ENCODE results near the gene CRYBG3. TPM values are rescaled to one million over a fixed set of nuclear protein-coding genes. Genes with fewer than 3 reads are reported as not detected.

Gene CRYBG3
- polyA plus RNA-seq, 1 donor from 2014 or later: 1.3 TPM

DNA sequence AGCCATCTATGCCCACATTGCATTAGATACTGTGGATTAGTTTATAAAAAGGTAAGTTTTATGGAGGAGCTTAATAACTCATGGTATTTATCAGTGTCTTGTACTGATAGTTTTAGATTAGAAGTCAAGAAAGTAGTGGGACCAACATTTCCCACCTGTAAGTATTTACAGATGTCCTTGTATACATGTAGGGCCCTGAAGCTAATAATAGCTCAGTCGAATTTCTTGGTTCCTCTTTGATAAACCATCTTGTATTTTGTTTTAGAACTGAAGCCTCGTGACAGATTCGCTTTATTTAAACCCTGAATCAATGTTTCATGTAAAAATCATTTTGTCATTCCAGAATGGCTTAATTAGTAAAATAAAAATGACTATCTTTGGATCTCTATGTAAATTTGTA, 73.4 kb downstream of the CRYBG3 start:
- H3K4me2 ChIP-seq (ENCODE audit: low read length): no peak overlapping the region
- H3K36me3 ChIP-seq (ENCODE audit: insufficient read depth, low read length): no peaks in the 10 kb centered on the region
- no peak overlapping the region for H3K27ac ChIP-seq (ENCODE audit: low read length)
- H3K27me3 ChIP-seq (ENCODE audit: insufficient read depth, low read depth, low read length): no peaks in the 10 kb centered on the region
- H2AFZ ChIP-seq (ENCODE audit: low read depth, low read length): no peak overlapping the region
- no peak for TF ChIP-seq CTCF (IDR thresholded peaks at IDR 0.05; ENCODE audit: poor library complexity, severe bottlenecking)
- TF ChIP-seq REST (IDR thresholded peaks at IDR 0.05; ENCODE audit: borderline replicate concordance): no peak
- TF ChIP-seq RAD21 (conservative IDR thresholded peaks at IDR 0.05): no peak
- no peak for TF ChIP-seq TAF1 (IDR thresholded peaks at IDR 0.05; ENCODE audit: low read depth)
- no peak for TF ChIP-seq MXI1 (conservative IDR thresholded peaks at IDR 0.05; ENCODE audit: poor library complexity, severe bottlenecking)
- TF ChIP-seq EP300 (conservative IDR thresholded peaks at IDR 0.05; ENCODE audit: poor library complexity, severe bottlenecking): no peak
- TF ChIP-seq SMC3 (conservative IDR thresholded peaks at IDR 0.05; ENCODE audit: poor library complexity): no peak
- TF ChIP-seq POLR2AphosphoS5 (IDR thresholded peaks at IDR 0.05): no peak
- no peak for TF ChIP-seq EZH2 (IDR thresholded peaks at IDR 0.05; ENCODE audit: borderline replicate concordance, insufficient read depth, low read length, poor library complexity, severe bottlenecking)
- no peak overlapping the region for H3K9ac ChIP-seq (ENCODE audit: low read length)
- no peaks in the 10 kb centered on the region for H3K9me2 ChIP-seq (ENCODE audit: insufficient read depth, low read length)
- no peaks in the 10 kb centered on the region for H4K20me1 ChIP-seq (ENCODE audit: insufficient read depth)
- H3F3A ChIP-seq (ENCODE audit: insufficient read depth, low read length, poor library complexity, severe bottlenecking): no peaks in the 10 kb centered on the region
- no peak overlapping the region for H3K4me3 ChIP-seq (ENCODE audit: low read length)
- no peaks in the 10 kb centered on the region for H3K79me2 ChIP-seq (replicated peaks; ENCODE audit: insufficient read depth, low read length)
- H3K9me3 ChIP-seq (ENCODE audit: low read length): no peaks in the 10 kb centered on the region

DNA sequence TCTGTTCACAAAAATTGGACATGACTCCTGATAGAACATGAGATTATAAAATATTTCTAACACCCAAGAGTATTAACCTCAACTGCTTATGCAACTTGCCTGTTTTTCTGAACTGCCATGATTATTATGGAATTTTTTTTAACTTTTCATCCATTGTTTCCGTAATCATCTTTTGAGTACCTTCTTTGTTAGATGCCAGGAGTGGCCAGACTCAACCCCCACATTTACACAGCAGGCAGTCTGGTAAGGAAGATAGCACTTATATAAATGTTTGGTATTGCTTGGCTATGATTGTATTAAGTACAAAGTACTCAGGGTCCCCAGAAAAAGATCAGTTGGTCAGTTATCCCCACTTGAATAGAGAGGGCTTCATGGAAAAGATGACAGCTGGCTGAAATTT, 74.3 kb downstream of the CRYBG3 start:
- H3K27ac ChIP-seq (ENCODE audit: low read length): no peak overlapping the region
- TF ChIP-seq POLR2AphosphoS5 (IDR thresholded peaks at IDR 0.05) (no peak), SMC3 (conservative IDR thresholded peaks at IDR 0.05; ENCODE audit: poor library complexity) (no peak)
- no peaks in the 10 kb centered on the region for H3K9me2 ChIP-seq (ENCODE audit: insufficient read depth, low read length)
- no peaks in the 10 kb centered on the region for H3K27me3 ChIP-seq (ENCODE audit: insufficient read depth, low read depth, low read length)
- no peak overlapping the region for H2AFZ ChIP-seq (ENCODE audit: low read depth, low read length)
- H4K20me1 ChIP-seq (ENCODE audit: insufficient read depth): no peaks in the 10 kb centered on the region
- H3K36me3 ChIP-seq (ENCODE audit: insufficient read depth, low read length): no peaks in the 10 kb centered on the region
- H3K4me3 ChIP-seq (ENCODE audit: low read length): no peak overlapping the region
- H3K9ac ChIP-seq (ENCODE audit: low read length): no peak overlapping the region
- H3K79me2 ChIP-seq (replicated peaks; ENCODE audit: insufficient read depth, low read length): no peaks in the 10 kb centered on the region
- no peak overlapping the region for H3K4me2 ChIP-seq (ENCODE audit: low read length)
- no peaks in the 10 kb centered on the region for H3K9me3 ChIP-seq (ENCODE audit: low read length)
- H3F3A ChIP-seq (ENCODE audit: insufficient read depth, low read length, poor library complexity, severe bottlenecking): no peaks in the 10 kb centered on the region

DNA sequence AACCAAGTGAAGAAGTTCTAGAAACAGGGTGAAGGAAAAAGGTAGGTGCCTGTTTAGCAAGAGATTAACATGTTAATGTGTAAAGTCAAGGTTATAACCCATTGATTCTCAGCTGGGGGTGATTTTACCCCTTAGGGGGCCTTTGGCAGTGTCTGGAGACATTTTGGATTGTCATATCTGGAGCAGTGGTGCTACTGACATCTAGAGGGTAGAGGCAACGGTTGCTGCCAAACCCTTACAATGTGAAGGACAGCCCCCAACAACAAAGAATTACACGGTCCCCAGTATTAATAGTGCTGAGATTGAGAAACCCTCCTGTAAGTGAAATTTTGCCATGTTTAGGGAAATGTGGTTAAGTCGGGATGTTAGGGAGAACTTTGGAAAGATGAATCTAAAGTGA, 74.7 kb downstream of the CRYBG3 start:
- Histone ChIP-seq H3K27ac (ENCODE audit: low read length) (no peak overlapping the region), H3K9me3 (ENCODE audit: low read length) (no peaks in the 10 kb centered on the region), H3K27me3 (ENCODE audit: insufficient read depth, low read depth, low read length) (no peaks in the 10 kb centered on the region), H2AFZ (ENCODE audit: low read depth, low read length) (no peak overlapping the region), H3K36me3 (ENCODE audit: insufficient read depth, low read length) (no peaks in the 10 kb centered on the region), H3F3A (ENCODE audit: insufficient read depth, low read length, poor library complexity, severe bottlenecking) (no peaks in the 10 kb centered on the region), H4K20me1 (ENCODE audit: insufficient read depth) (no peaks in the 10 kb centered on the region), H3K79me2 (replicated peaks; ENCODE audit: insufficient read depth, low read length) (no peaks in the 10 kb centered on the region), H3K9me2 (ENCODE audit: insufficient read depth, low read length) (no peaks in the 10 kb centered on the region), H3K4me2 (ENCODE audit: low read length) (no peak overlapping the region), H3K4me3 (ENCODE audit: low read length) (no peak overlapping the region), H3K9ac (ENCODE audit: low read length) (no peak overlapping the region)
- no peak for TF ChIP-seq RAD21 (conservative IDR thresholded peaks at IDR 0.05)
